Measurements from ENCODE around the gene TMEM256.

DNA sequence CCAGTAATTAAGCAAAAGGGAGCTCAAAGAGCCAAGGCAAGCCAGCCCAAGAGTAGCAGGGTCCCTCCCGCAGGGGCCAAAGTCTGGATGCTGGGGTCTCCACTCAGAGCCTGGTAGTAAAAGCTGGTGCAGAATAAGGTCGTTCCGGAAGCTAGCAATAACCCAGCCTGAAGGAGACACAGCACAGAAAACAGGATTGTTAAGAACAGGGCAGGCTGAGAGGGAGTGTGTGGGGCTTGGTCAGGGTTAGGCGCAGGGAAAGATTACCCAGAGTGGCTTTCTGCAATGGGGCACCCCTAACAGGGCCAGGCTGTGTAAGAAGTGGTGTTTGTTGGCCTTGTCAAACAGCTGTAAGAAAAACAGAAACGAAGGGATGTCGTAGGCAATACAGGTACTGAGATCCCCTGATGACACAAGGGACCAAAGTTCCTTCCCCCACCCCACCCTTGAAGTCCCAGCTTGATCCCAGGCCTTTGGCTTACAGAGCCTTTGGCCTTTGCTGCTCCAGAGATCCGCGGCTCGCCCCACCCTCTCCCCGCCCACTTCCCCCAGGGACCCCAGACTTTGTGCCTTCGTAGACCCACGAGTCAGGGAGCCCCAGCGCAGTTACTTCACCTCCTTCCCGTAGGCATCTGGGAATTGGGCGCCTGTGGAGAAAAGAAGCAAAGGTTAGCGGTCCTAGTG is 712 bp downstream of the TMEM256 start:
- TF ChIP-seq EZH2 (IDR thresholded peaks at IDR 0.05; ENCODE audit: insufficient read depth, poor library complexity, severe bottlenecking) (no peak), EZH2phosphoT487 (IDR thresholded peaks at IDR 0.05; ENCODE audit: insufficient read depth, low read depth) (no peak)
